H9 (cell line): ENCODE data around the gene WDR37. TPM values are rescaled to one million over a fixed set of nuclear protein-coding genes. Genes with fewer than 3 reads are reported as not detected.

Experiments
- DNase-seq: peaks from one replicate; pipeline ENCODE4 v3.0.0-alpha.2; 2017
- H2AFZ ChIP-seq: one replicate; pipeline ENCODE4 v1.6.1; 2013; ENCODE audit warnings: mild to moderate bottlenecking, low read length, control low read depth, moderate library complexity
- H2AK5ac ChIP-seq: 2 replicates; pipeline ENCODE4 v1.6.1; 2013; ENCODE audit warnings: low read length, control low read depth, mixed read lengths; ENCODE audit not compliant: insufficient read length
- H2BK120ac ChIP-seq: one replicate; pipeline ENCODE4 v1.6.1; 2013; ENCODE audit warnings: low read depth, mild to moderate bottlenecking, low read length, control low read depth, inconsistent platforms; ENCODE audit not compliant: poor library complexity, severe bottlenecking
- H2BK12ac ChIP-seq: 2 replicates; pipeline ENCODE4 v1.6.1; 2013; ENCODE audit warnings: low read length, control low read depth, mixed read lengths, low read depth; ENCODE audit not compliant: insufficient read length
- H2BK15ac ChIP-seq: 2 replicates; pipeline ENCODE4 v1.6.1; 2013; ENCODE audit warnings: low read depth, low read length, control low read depth
- H2BK20ac ChIP-seq: one replicate; pipeline ENCODE4 v1.6.1; 2013; ENCODE audit warnings: low read depth, mild to moderate bottlenecking, low read length, control low read depth, inconsistent platforms; ENCODE audit not compliant: poor library complexity, severe bottlenecking
- H2BK5ac ChIP-seq: 2 replicates; pipeline ENCODE4 v1.6.1; 2013; ENCODE audit warnings: low read length, control low read depth, mixed read lengths; ENCODE audit not compliant: insufficient read length
- H3K14ac ChIP-seq: 2 replicates; pipeline ENCODE4 v1.6.1; 2013; ENCODE audit warnings: low read length, control low read depth; ENCODE audit not compliant: insufficient read depth
- H3K18ac ChIP-seq: 2 replicates; pipeline ENCODE4 v1.6.1; 2013; ENCODE audit warnings: low read depth, mild to moderate bottlenecking, mixed read lengths, low read length, control low read depth; ENCODE audit not compliant: insufficient read length
- H3K23ac ChIP-seq: 2 replicates; pipeline ENCODE4 v1.6.1; 2013; ENCODE audit warnings: low read length, control low read depth, mixed read lengths, low read depth; ENCODE audit not compliant: insufficient read length
- H3K23me2 ChIP-seq: 2 replicates; pipeline ENCODE4 v1.6.1; 2013; ENCODE audit warnings: low read depth, mild to moderate bottlenecking, mixed read lengths, low read length, control low read depth; ENCODE audit not compliant: insufficient read length, poor library complexity, severe bottlenecking
- H3K27ac ChIP-seq: 2 replicates; pipeline ENCODE4 v1.5.1; 2013; ENCODE audit warnings: low read length, control low read depth, mixed read lengths, low read depth; ENCODE audit not compliant: insufficient read length
- H3K27me3 ChIP-seq: 2 replicates; pipeline ENCODE4 v1.6.1; 2013; ENCODE audit warnings: low read length, control low read depth, inconsistent platforms; ENCODE audit not compliant: insufficient read depth
- H3K4ac ChIP-seq: 2 replicates; pipeline ENCODE4 v1.6.1; 2013; ENCODE audit warnings: low read depth, mild to moderate bottlenecking, control low read depth, inconsistent platforms, low read length, moderate library complexity
- H3K4me1 ChIP-seq: 2 replicates; pipeline ENCODE4 v1.6.1; 2013; ENCODE audit warnings: low read length, control low read depth, inconsistent platforms; ENCODE audit not compliant: insufficient read depth
- H3K4me2 ChIP-seq: 2 replicates; pipeline ENCODE4 v1.6.1; 2013; ENCODE audit warnings: low read length, control low read depth, mixed read lengths; ENCODE audit not compliant: insufficient read length, insufficient read depth
- H3K56ac ChIP-seq: 2 replicates; pipeline ENCODE4 v1.6.1; 2013; ENCODE audit warnings: low read depth, mild to moderate bottlenecking, mixed read lengths, low read length, control low read depth; ENCODE audit not compliant: insufficient read length
- H3K79me1 ChIP-seq: 2 replicates; pipeline ENCODE4 v1.6.1; 2013; ENCODE audit warnings: low read depth, mild to moderate bottlenecking, moderate library complexity, low read length, control low read depth, inconsistent platforms; ENCODE audit not compliant: insufficient read depth, poor library complexity, severe bottlenecking
- H3K79me2 ChIP-seq: 2 replicates; pipeline ENCODE4 v1.6.1; 2013; ENCODE audit warnings: low read length, control low read depth, inconsistent platforms; ENCODE audit not compliant: insufficient read depth
- H3K9ac ChIP-seq: 2 replicates; pipeline ENCODE4 v1.6.1; 2013; ENCODE audit warnings: low read length, control low read depth, mixed read lengths; ENCODE audit not compliant: insufficient read length; ENCODE audit errors: extremely low read depth
- H3K9me3 ChIP-seq: one replicate; pipeline ENCODE4 v1.6.1; 2013; ENCODE audit warnings: low read depth, low read length, inconsistent platforms; ENCODE audit not compliant: control insufficient read depth
- H3T11ph ChIP-seq: one replicate; pipeline ENCODE4 v1.6.1; 2013; ENCODE audit warnings: mild to moderate bottlenecking, low read length, control low read depth, inconsistent platforms
- H4K20me1 ChIP-seq: one replicate; pipeline ENCODE4 v1.6.1; 2013; ENCODE audit not compliant: control insufficient read depth, insufficient read length, insufficient read depth
- H4K5ac ChIP-seq: 2 replicates; pipeline ENCODE4 v1.6.1; 2013; ENCODE audit warnings: low read depth, mild to moderate bottlenecking, mixed read lengths, low read length, control low read depth; ENCODE audit not compliant: insufficient read length
- H4K8ac ChIP-seq: replicated peaks from 2 replicates; pipeline ENCODE4 v1.6.1; 2013; ENCODE audit warnings: low read length, control low read depth, mixed read lengths, low read depth; ENCODE audit not compliant: insufficient read length
- H4K91ac ChIP-seq: 2 replicates; pipeline ENCODE4 v1.6.1; 2013; ENCODE audit warnings: low read depth, mild to moderate bottlenecking, moderate library complexity, mixed read lengths, low read length, control low read depth; ENCODE audit not compliant: insufficient read length
- H3K27ac Mint-ChIP-seq, 3 experiments: 2 replicates in 2 of 3; 3 replicates in 1 of 3; pipeline ENCODE4 v1.8.0; 2020 to 2021; ENCODE audit warnings: mixed read lengths in 3 of 3, mild to moderate bottlenecking in 1 of 3, moderate library complexity in 1 of 3
- H3K27me3 Mint-ChIP-seq: 2 replicates; pipeline ENCODE4 v1.8.0; 2021; ENCODE audit warnings: low read depth, mild to moderate bottlenecking, moderate library complexity, mixed read lengths
- H3K36me3 Mint-ChIP-seq, 3 experiments: 2 replicates in 2 of 3; 3 replicates in 1 of 3; pipeline ENCODE4 v1.8.0; 2020 to 2021; ENCODE audit warnings: low read depth in 3 of 3, mixed read lengths in 3 of 3; ENCODE audit not compliant: insufficient read depth in 1 of 3
- H3K4me1 Mint-ChIP-seq, 2 experiments: 2 replicates each; pipeline ENCODE4 v1.8.0; 2020; ENCODE audit warnings: mixed read lengths in 2 of 2
- H3K4me3 Mint-ChIP-seq, 2 experiments: 2 replicates in 1 of 2; 3 replicates in 1 of 2; pipeline ENCODE4 v1.8.0; 2020 to 2021; ENCODE audit warnings: mild to moderate bottlenecking in 2 of 2, mixed read lengths in 2 of 2, moderate library complexity in 1 of 2
- H3K9me3 Mint-ChIP-seq, 2 experiments: 2 replicates in 1 of 2; 3 replicates in 1 of 2; pipeline ENCODE4 v1.8.0; 2020; ENCODE audit warnings: mild to moderate bottlenecking in 2 of 2, mixed read lengths in 2 of 2, moderate library complexity in 1 of 2
- CTCF ChIP-seq: fragments of 200-600 bp; sonication (generic); conservative IDR thresholded peaks from 3 replicates; pipeline ENCODE4 v1.8.0; 2021; ENCODE audit warnings: antibody characterized with exemption, mild to moderate bottlenecking
- WGBS: extraction: QIAGEN DNeasy Blood & Tissue Kit; methylation state at CpG from one replicate; pipeline ENCODE4 v1.1.7; 2013; ENCODE audit warnings: missing lambda C conversion rate, low lambda C conversion rate, mixed read lengths; ENCODE audit not compliant: insufficient read length; ENCODE audit errors: extremely low coverage; 5-methylcytosine and 5-hydroxymethylcytosine counted together
- total RNA-seq: library from RNA; stranded (reverse); gene quantifications from 2 replicates; pipeline ENCODE4 v1.2.1, GENCODE V29; 2021

The WDR37 gene
- total RNA-seq, 1 experiment from 2014 or later = 13.1 TPM

- H2BK20ac ChIP-seq = no peak overlapping the region
- H3K27me3 ChIP-seq = no peaks in the 10 kb centered on the region
- H2BK12ac ChIP-seq = no peak overlapping the region
- no peak overlapping the region for H3K4ac ChIP-seq
- no peak overlapping the region for H3K4me3 Mint-ChIP-seq
- H3K36me3 Mint-ChIP-seq = peaks cover 2 to 43% (median 16%) of the 10 kb centered on the region in 3 experiments; a peak in 6 of 7 replicates
- H3K27ac ChIP-seq = no peak overlapping the region
- H3K14ac ChIP-seq = no peak overlapping the region
- no peaks in the 10 kb centered on the region for H3K9me3 ChIP-seq
- H4K91ac ChIP-seq = no peak overlapping the region
- H3K9me3 Mint-ChIP-seq = no peaks in the 10 kb centered on the region
- H3T11ph ChIP-seq = no peak overlapping the region
- no peak overlapping the region for H2BK5ac ChIP-seq
- H3K27me3 Mint-ChIP-seq = no peaks in the 10 kb centered on the region
- H4K5ac ChIP-seq = no peak overlapping the region
- TF ChIP-seq CTCF = peak; percentile 51; the same call in 2 of the 3 replicates
- H3K79me2 ChIP-seq = no peaks in the 10 kb centered on the region
- H3K23ac ChIP-seq = no peak overlapping the region
- 0 out of 2 replicates have a peak, but pooled peaks cover 3% of the 10 kb centered on the region for H3K4me1 ChIP-seq
- no peak overlapping the region for H3K4me2 ChIP-seq
- H4K20me1 ChIP-seq = no peaks in the 10 kb centered on the region
- no peak overlapping the region for H2BK120ac ChIP-seq
- H4K8ac ChIP-seq = no peak overlapping the region
- DNase-seq = no peak
- no peaks in the 10 kb centered on the region for H3K23me2 ChIP-seq
- no peak overlapping the region for H3K56ac ChIP-seq
- no peak overlapping the region for H2BK15ac ChIP-seq
- H2AK5ac ChIP-seq = no peak overlapping the region
- H3K79me1 ChIP-seq = peaks cover 2% of the 10 kb centered on the region
- H3K9ac ChIP-seq = no peak overlapping the region
- H3K18ac ChIP-seq = no peak overlapping the region
- no peak overlapping the region for H2AFZ ChIP-seq
- no CpG with 5 or more reads among the region's 18 CpGs for WGBS
- H3K27ac Mint-ChIP-seq = peak overlapping the region; percentile 21 to 57 (median 32); a peak in 4 of 7 replicates
- peaks cover 6 to 7% of the 10 kb centered on the region in 2 experiments; a peak in 3 of 4 replicates for H3K4me1 Mint-ChIP-seq
These were observed 18.6 kb downstream of the WDR37 start for GRCh38 chr10:1074748-1075308.
